ENCODE results near the gene VWA5A. TPM values are rescaled to one million over a fixed set of nuclear protein-coding genes. Genes with fewer than 3 reads are reported as not detected.

VWA5A gene
- total RNA-seq, 6 donors from 2014 or later = 16.4 to 39.0 (median 32.9) TPM

- Histone ChIP-seq H3K4me3 (no peak overlapping the region), H3K4me1 (peaks cover 2 to 20% (median 15%) of the 10 kb centered on the region in 4 donors), H3K36me3 (no peaks in the 10 kb centered on the region), H3K27ac (no peak overlapping the region), H3K9me3 (no peaks in the 10 kb centered on the region), H3K27me3 (peaks cover 0 to 6% (median 0%) of the 10 kb centered on the region in 4 donors)
- DNase-seq = peak in 1 of 2 donors; percentile 66
- WGBS, 2 donors = 4% methylated on average over 8 of the region's 8 CpGs
- TF ChIP-seq POLR2AphosphoS5 (IDR thresholded peaks at IDR 0.05) = no peak
- TF ChIP-seq, protein P1, sequence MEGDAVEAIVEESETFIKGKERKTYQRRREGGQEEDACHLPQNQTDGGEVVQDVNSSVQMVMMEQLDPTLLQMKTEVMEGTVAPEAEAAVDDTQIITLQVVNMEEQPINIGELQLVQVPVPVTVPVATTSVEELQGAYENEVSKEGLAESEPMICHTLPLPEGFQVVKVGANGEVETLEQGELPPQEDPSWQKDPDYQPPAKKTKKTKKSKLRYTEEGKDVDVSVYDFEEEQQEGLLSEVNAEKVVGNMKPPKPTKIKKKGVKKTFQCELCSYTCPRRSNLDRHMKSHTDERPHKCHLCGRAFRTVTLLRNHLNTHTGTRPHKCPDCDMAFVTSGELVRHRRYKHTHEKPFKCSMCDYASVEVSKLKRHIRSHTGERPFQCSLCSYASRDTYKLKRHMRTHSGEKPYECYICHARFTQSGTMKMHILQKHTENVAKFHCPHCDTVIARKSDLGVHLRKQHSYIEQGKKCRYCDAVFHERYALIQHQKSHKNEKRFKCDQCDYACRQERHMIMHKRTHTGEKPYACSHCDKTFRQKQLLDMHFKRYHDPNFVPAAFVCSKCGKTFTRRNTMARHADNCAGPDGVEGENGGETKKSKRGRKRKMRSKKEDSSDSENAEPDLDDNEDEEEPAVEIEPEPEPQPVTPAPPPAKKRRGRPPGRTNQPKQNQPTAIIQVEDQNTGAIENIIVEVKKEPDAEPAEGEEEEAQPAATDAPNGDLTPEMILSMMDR (IDR thresholded peaks at IDR 0.05) = peak; percentile 52 to 71 (median 60)
- peak in 1 of 2 donors; percentile 80 for ATAC-seq (ENCODE audit: low FRiP score in 2 of 2)
These were observed 44.2 kb upstream of the VWA5A start for GRCh38 chr11:124070915-124071622.

DNA sequence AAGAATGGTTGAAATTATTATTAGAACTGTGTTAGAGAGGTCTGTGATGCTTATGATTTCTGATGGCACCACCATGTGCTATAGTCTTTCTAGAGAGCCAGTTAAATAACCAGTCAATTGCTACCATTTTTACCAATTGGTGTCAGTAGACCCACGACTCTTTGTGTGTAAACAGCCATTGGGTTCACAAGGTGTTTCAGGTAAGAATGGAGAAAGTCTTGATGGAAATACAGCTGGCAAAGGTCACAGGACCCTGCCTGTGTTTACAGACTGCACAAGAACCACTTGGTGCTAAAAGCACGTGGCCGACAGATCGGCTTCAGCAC, 43.7 kb upstream of the VWA5A start:
- H3K4me3 ChIP-seq = peak overlapping the region in 1 of 4 donors; percentile 7
- 37 to 58% methylated on average over 4 of the region's 4 CpGs for WGBS, 2 donors
- H3K27me3 ChIP-seq = peaks cover 0 to 9% (median 0%) of the 10 kb centered on the region in 4 donors
- DNase-seq (no peak), ATAC-seq (ENCODE audit: low FRiP score in 2 of 2) (no peak)
- H3K9me3 ChIP-seq = no peaks in the 10 kb centered on the region
- H3K36me3 ChIP-seq = no peaks in the 10 kb centered on the region
- no peak overlapping the region for H3K27ac ChIP-seq
- H3K4me1 ChIP-seq = peaks cover 2 to 23% (median 17%) of the 10 kb centered on the region in 4 donors
- no peak for TF ChIP-seq POLR2AphosphoS5 (IDR thresholded peaks at IDR 0.05)
- TF ChIP-seq, protein P1 (IDR thresholded peaks at IDR 0.05) = peak in 1 of 6 experiments; percentile 2

- DNase-seq (no peak), ATAC-seq (ENCODE audit: low FRiP score in 2 of 2) (no peak)
- no peak overlapping the region for H3K4me3 ChIP-seq
- H3K27ac ChIP-seq = no peak overlapping the region
- peaks cover 0 to 9% (median 0%) of the 10 kb centered on the region in 4 donors for H3K27me3 ChIP-seq
- WGBS, 2 donors = 86 to 87% methylated on average over 8 of the region's 8 CpGs
- peaks cover 2 to 23% (median 17%) of the 10 kb centered on the region in 4 donors for H3K4me1 ChIP-seq
- TF ChIP-seq POLR2AphosphoS5 (IDR thresholded peaks at IDR 0.05) = no peak
- TF ChIP-seq, protein P1 (IDR thresholded peaks at IDR 0.05) = no peak
- TF ChIP-seq EP300 (IDR thresholded peaks at IDR 0.05) = no peak
- TF ChIP-seq POLR2A (IDR thresholded peaks at IDR 0.05) = no peak
- H3K36me3 ChIP-seq = no peaks in the 10 kb centered on the region
- H3K9me3 ChIP-seq = no peaks in the 10 kb centered on the region
These were observed 43.1 kb upstream of the VWA5A start for GRCh38 chr11:124072147-124072546.

DNA sequence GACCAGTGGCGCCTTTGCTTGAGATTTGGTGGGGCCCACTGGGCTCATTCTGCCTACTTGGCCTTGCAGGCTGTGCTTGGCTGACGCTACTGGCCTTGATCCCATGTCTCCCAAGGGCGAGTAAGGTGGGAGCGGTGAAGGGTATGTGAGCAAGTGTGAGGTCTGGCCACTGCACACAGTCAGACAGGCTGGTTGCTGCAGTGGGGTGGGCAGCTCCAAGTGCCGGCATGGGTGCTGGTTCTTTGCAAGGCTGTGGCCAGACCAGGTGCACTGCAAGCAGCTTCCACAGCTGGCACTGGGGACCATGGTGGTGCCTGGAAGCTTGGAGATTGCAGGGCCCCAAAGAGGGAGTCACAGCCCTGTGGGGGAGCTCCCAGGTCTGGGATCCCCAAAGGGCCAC, 40.7 kb upstream of the VWA5A start:
- TF ChIP-seq POLR2AphosphoS5 (IDR thresholded peaks at IDR 0.05) (no peak), POLR2A (IDR thresholded peaks at IDR 0.05) (no peak), EP300 (IDR thresholded peaks at IDR 0.05) (no peak)
- TF ChIP-seq, protein P1 (IDR thresholded peaks at IDR 0.05) = no peak
- Histone ChIP-seq H3K4me1 (peaks cover 2 to 23% (median 14%) of the 10 kb centered on the region in 4 donors), H3K4me3 (no peak overlapping the region), H3K36me3 (no peaks in the 10 kb centered on the region), H3K27ac (no peak overlapping the region), H3K9me3 (no peaks in the 10 kb centered on the region), H3K27me3 (peaks cover 0 to 9% (median 0%) of the 10 kb centered on the region in 4 donors)
- 89 to 91% methylated on average over 4 to 5 of the region's 5 CpGs for WGBS, 2 donors
- ATAC-seq (ENCODE audit: low FRiP score in 2 of 2) (no peak), DNase-seq (peak in 1 of 2 donors; percentile 26)

GRCh38 chr11:124075492-124075840, 39.8 kb upstream of the VWA5A start:
- ATAC-seq (ENCODE audit: low FRiP score in 2 of 2) = peak in 1 of 2 donors; percentile 3
- no peaks in the 10 kb centered on the region for H3K9me3 ChIP-seq
- peaks cover 2 to 16% (median 10%) of the 10 kb centered on the region in 4 donors for H3K4me1 ChIP-seq
- peak overlapping the region in 1 of 4 donors; percentile 33 for H3K27ac ChIP-seq
- DNase-seq = no peak
- H3K4me3 ChIP-seq = peak overlapping the region in 1 of 4 donors; percentile 37
- H3K27me3 ChIP-seq = peaks cover 0 to 9% (median 0%) of the 10 kb centered on the region in 4 donors
- WGBS, 2 donors = 77 to 100% methylated on average over 1 to 4 of the region's 6 CpGs
- no peak for TF ChIP-seq EP300 (IDR thresholded peaks at IDR 0.05)
- TF ChIP-seq, protein P1 (IDR thresholded peaks at IDR 0.05) = no peak
- no peak for TF ChIP-seq POLR2AphosphoS5 (IDR thresholded peaks at IDR 0.05)
- TF ChIP-seq POLR2A (IDR thresholded peaks at IDR 0.05) = no peak
- no peaks in the 10 kb centered on the region for H3K36me3 ChIP-seq

Data from upper lobe of left lung (tissue), 6 donors.